ENCODE results near the gene SMU1.
A peak's percentile ranks its signal among the peaks of the same experiment; 100 is the strongest.

Gene SMU1

GRCh38 chr9:33076046-33077004 lies at the start of gene SMU1:
Gene SMU1 (minus strand): TSS chr9:33076674. CDS start chr9:33076608, 66 bp downstream.
- peak; percentile 97 for DNase-seq (ENCODE audit: low spot score)
- TF ChIP-seq CTCF (IDR thresholded peaks at IDR 0.05; ENCODE audit: extremely low read depth, insufficient read depth, missing control alignments), result no peak
- in situ Hi-C loops (cut with MboI; ENCODE audit: low pct_unique_long_range_greater_than_20kb, low sequenced_read_pairs, unreplicated experiment), result no loop called here

GRCh38 chr9:33125461-33125860 lies 49.0 kb upstream of the SMU1 start:
- no peak for TF ChIP-seq CTCF (IDR thresholded peaks at IDR 0.05; ENCODE audit: extremely low read depth, insufficient read depth, missing control alignments)
- no peak for DNase-seq (ENCODE audit: low spot score)
- in situ Hi-C loops (cut with MboI; ENCODE audit: low pct_unique_long_range_greater_than_20kb, low sequenced_read_pairs, unreplicated experiment), result no loop called here

- peak; percentile 47 for TF ChIP-seq CTCF (IDR thresholded peaks at IDR 0.05; ENCODE audit: extremely low read depth, insufficient read depth, missing control alignments)
- DNase-seq (ENCODE audit: low spot score), result peak; percentile 58
- in situ Hi-C loops (cut with MboI; ENCODE audit: low pct_unique_long_range_greater_than_20kb, low sequenced_read_pairs, unreplicated experiment), result no loop called here
Measured at GRCh38 chr9:33124751-33125381, 48.4 kb upstream of the SMU1 start.

- in situ Hi-C loops (cut with MboI; ENCODE audit: low pct_unique_long_range_greater_than_20kb, low sequenced_read_pairs, unreplicated experiment), result no loop called here
- no peak for DNase-seq (ENCODE audit: low spot score)
- no peak for TF ChIP-seq CTCF (IDR thresholded peaks at IDR 0.05; ENCODE audit: extremely low read depth, insufficient read depth, missing control alignments)
Measured at GRCh38 chr9:33124046-33124445, 47.6 kb upstream of the SMU1 start.

GRCh38 chr9:33123407-33124031 lies 47.0 kb upstream of the SMU1 start:
- in situ Hi-C loops (cut with MboI; ENCODE audit: low pct_unique_long_range_greater_than_20kb, low sequenced_read_pairs, unreplicated experiment), result no loop called here
- no peak for TF ChIP-seq CTCF (IDR thresholded peaks at IDR 0.05; ENCODE audit: extremely low read depth, insufficient read depth, missing control alignments)
- DNase-seq (ENCODE audit: low spot score), result no peak

- in situ Hi-C loops (cut with MboI; ENCODE audit: low pct_unique_long_range_greater_than_20kb, low sequenced_read_pairs, unreplicated experiment), result no loop called here
- TF ChIP-seq CTCF (IDR thresholded peaks at IDR 0.05; ENCODE audit: extremely low read depth, insufficient read depth, missing control alignments), result no peak
- DNase-seq (ENCODE audit: low spot score), result no peak
Measured at GRCh38 chr9:33120620-33121019, 44.1 kb upstream of the SMU1 start.
